BLaER1 (cell line): ENCODE data around the gene ANGPTL3.
"Not testable (repeated sequence)": the region's sequence is repeated elsewhere in the genome, so short reads cannot be mapped to it uniquely, and the experiment has no call there.

Source experiments
- H3K27ac ChIP-seq: shearing (Covaris generic); formaldehyde crosslinking; 2 replicates; pipeline ENCODE4 v1.8.1; 2022
- H3K27me3 ChIP-seq: shearing (Covaris generic); formaldehyde crosslinking; 2 replicates; pipeline ENCODE4 v1.8.1; 2022
- H3K36me3 ChIP-seq: shearing (Covaris generic); formaldehyde crosslinking; 2 replicates; pipeline ENCODE4 v1.8.1; 2022
- H3K4me1 ChIP-seq: shearing (Covaris generic); formaldehyde crosslinking; 2 replicates; pipeline ENCODE4 v1.8.1; 2022
- H3K4me2 ChIP-seq: shearing (Covaris generic); formaldehyde crosslinking; 2 replicates; pipeline ENCODE4 v1.8.1; 2022
- H3K4me3 ChIP-seq: shearing (Covaris generic); formaldehyde crosslinking; 2 replicates; pipeline ENCODE4 v1.8.1; 2022
- H3K9ac ChIP-seq: shearing (Covaris generic); formaldehyde crosslinking; 2 replicates; pipeline ENCODE4 v1.8.1; 2022
- H3K9me3 ChIP-seq: shearing (Covaris generic); formaldehyde crosslinking; 2 replicates; pipeline ENCODE4 v1.8.1; 2022
- H4K20me1 ChIP-seq: shearing (Covaris generic); formaldehyde crosslinking; 2 replicates; pipeline ENCODE4 v1.8.1; 2022
- Cebpa-rat ChIP-seq: shearing (Covaris generic); IDR thresholded peaks from 2 replicates; pipeline ENCODE4 v1.8.1; 2022

Gene ANGPTL3

GRCh38 chr1:62597281-62597680, at the start of gene ANGPTL3:
ANGPTL3 (plus strand) TSS chr1:62597520; CDS start chr1:62597567, 47 bp downstream.
- H3K9me3 ChIP-seq: no peaks in the 10 kb centered on the region

GRCh38 chr1:62561306-62561705, 36.0 kb upstream of the ANGPTL3 start:
- no peak overlapping the region for H3K27ac ChIP-seq
- no peak overlapping the region for H3K9ac ChIP-seq
- H3K9me3 ChIP-seq: 0 out of 2 replicates have a peak, but pooled peaks cover 4% of the 10 kb centered on the region
- H3K4me2 ChIP-seq: no peak overlapping the region
- no peak overlapping the region for H3K4me3 ChIP-seq
- no peak for TF ChIP-seq Cebpa-rat
- no peaks in the 10 kb centered on the region for H4K20me1 ChIP-seq
- H3K27me3 ChIP-seq: no peaks in the 10 kb centered on the region
- peaks cover 16% of the 10 kb centered on the region for H3K36me3 ChIP-seq
- no peaks in the 10 kb centered on the region; the same call in 1 of the 2 replicates for H3K4me1 ChIP-seq

More at GRCh38 chr1:62597281-62597680, at the start of gene ANGPTL3:
- H3K27me3 ChIP-seq: no peaks in the 10 kb centered on the region
- H3K4me3 ChIP-seq: no peak within 1 kb of the TSS
- no peaks in the 10 kb centered on the region for H3K36me3 ChIP-seq
- no peak within 1 kb of the TSS for H3K9ac ChIP-seq
- H4K20me1 ChIP-seq: no peaks in the 10 kb centered on the region
- H3K4me2 ChIP-seq: no peak within 1 kb of the TSS
- TF ChIP-seq Cebpa-rat: no peak
- no peaks in the 10 kb centered on the region for H3K4me1 ChIP-seq
- H3K27ac ChIP-seq: no peak within 1 kb of the TSS

GRCh38 chr1:62567182-62567581, 30.1 kb upstream of the ANGPTL3 start:
- not testable (repeated sequence) for H3K4me3 ChIP-seq, H4K20me1 ChIP-seq, H3K9ac ChIP-seq, H3K4me1 ChIP-seq, H3K27me3 ChIP-seq, H3K27ac ChIP-seq, H3K4me2 ChIP-seq
- Histone ChIP-seq H3K9me3 (peaks cover 43% of the 10 kb centered on the region), H3K36me3 (peaks cover 19% of the 10 kb centered on the region)

DNA sequence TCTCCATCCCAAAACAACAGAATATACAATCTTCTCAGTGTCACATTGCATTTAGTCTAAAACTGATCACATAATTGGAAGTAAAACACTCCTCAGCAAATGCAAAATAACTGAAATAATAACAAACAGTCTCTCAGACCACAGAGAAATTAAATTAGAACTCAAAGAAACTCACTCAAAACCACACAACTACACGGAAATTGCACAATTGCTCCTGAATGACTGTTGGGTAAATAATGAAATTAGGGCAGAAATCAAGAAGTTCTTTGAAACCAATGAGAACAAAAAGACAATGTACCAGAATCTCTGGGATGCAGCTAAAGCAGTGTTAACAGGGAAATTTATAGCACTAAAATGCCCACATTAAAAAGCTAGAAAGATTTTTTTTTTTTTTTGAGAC, 29.4 kb upstream of the ANGPTL3 start:
- peaks cover 47% of the 10 kb centered on the region for H3K9me3 ChIP-seq

DNA sequence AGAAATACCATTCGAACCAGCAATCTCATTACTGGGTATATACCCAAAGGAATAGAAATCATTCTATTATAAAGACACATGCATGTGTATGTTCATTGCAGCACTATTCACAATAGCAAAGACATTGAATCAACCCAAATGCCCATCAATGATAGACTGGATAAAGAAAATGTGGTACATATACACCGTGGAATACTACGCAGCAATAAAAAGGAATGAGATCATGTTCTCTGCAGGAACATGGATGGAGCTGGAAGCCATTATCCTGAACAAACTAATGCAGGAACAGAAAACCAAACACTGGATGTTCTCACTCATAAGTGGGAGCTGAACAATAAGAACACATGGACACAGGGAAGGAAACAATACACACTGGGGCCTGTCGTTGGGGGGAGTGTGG, 25.8 kb upstream of the ANGPTL3 start:
- peaks cover 42% of the 10 kb centered on the region for H3K9me3 ChIP-seq
- not testable (repeated sequence) for H3K4me2 ChIP-seq, H3K4me3 ChIP-seq, H3K9ac ChIP-seq, H3K4me1 ChIP-seq, H4K20me1 ChIP-seq, H3K27me3 ChIP-seq, H3K27ac ChIP-seq
- peaks cover 46% of the 10 kb centered on the region for H3K36me3 ChIP-seq

More for the DNA sequence above, 29.4 kb upstream of the ANGPTL3 start:
- H3K4me3 ChIP-seq, H3K4me2 ChIP-seq, H3K4me1 ChIP-seq, H3K9ac ChIP-seq, H3K27ac ChIP-seq, H3K27me3 ChIP-seq, H4K20me1 ChIP-seq: not testable (repeated sequence)
- H3K36me3 ChIP-seq: peaks cover 27% of the 10 kb centered on the region

DNA sequence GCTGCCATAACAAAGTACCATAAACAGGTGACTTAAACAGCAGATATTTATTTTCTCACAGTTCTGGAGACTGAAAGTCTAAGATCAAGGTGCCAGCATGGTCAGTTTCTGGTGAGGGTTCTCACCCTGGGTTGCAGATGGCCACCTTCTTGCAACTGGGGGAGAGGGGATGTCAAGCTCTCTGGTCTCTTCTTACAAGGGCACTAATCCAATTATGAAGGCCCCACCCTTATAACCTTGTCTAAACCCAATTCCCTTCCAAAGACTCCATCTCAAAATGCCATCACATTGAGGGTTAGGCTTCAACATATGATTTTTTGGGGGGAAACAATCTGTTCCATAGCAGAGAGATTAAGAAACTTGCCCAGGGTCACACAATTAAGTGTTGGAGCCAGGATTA, 24.8 kb upstream of the ANGPTL3 start:
- no peaks in the 10 kb centered on the region for H3K4me1 ChIP-seq
- H4K20me1 ChIP-seq: no peaks in the 10 kb centered on the region
- no peak overlapping the region for H3K27ac ChIP-seq
- peaks cover 46% of the 10 kb centered on the region for H3K36me3 ChIP-seq
- no peak overlapping the region for H3K9ac ChIP-seq
- no peak overlapping the region for H3K4me2 ChIP-seq
- no peak for TF ChIP-seq Cebpa-rat
- H3K4me3 ChIP-seq: no peak overlapping the region
- no peaks in the 10 kb centered on the region for H3K27me3 ChIP-seq
- peaks cover 35% of the 10 kb centered on the region for H3K9me3 ChIP-seq

- Histone ChIP-seq H3K27me3 (no peaks in the 10 kb centered on the region), H3K27ac (no peak overlapping the region), H3K4me3 (no peak overlapping the region), H3K36me3 (peaks cover 43% of the 10 kb centered on the region), H3K9ac (no peak overlapping the region), H3K4me2 (no peak overlapping the region), H4K20me1 (no peaks in the 10 kb centered on the region), H3K9me3 (peaks cover 24% of the 10 kb centered on the region; the same call in 1 of the 2 replicates), H3K4me1 (no peaks in the 10 kb centered on the region)
- TF ChIP-seq Cebpa-rat: no peak
Measured at GRCh38 chr1:62573675-62574074, 23.6 kb upstream of the ANGPTL3 start.

DNA sequence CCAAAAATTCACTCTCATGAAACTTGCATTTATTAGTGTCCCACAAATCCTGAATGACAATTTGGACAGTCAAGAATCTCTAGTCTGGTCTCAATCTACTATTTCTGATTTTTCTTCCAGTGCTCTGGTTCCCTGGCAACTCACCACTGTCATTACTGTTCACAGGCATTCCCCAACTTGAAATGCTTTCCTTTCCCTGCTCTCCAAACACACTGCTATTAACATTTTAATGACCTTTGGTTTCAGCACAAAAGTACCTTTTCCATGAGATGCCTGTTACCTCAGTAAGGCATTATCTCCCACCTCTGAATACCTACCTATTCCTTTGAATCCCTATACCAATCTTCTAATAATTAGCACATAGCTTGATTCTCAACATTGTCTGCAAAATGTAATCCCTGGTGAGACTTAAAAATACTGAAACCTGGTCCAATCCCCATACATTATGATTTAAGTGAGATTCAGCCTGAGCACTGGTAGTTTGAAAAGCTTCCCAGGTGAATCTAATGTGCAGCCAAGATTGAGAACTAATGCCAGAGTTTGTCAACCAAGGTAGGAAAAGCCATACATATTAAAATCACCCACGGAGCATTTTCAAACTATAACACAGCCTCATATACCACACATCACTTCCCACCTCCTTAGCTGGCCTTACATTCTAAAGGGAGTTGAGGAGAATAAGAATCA, 11.7 kb upstream of the ANGPTL3 start:
- Histone ChIP-seq H3K4me2 (no peak overlapping the region), H3K4me1 (no peaks in the 10 kb centered on the region), H3K36me3 (peaks cover 14% of the 10 kb centered on the region; the same call in 1 of the 2 replicates), H3K27me3 (no peaks in the 10 kb centered on the region), H3K9ac (no peak overlapping the region), H3K4me3 (no peak overlapping the region), H3K27ac (no peak overlapping the region), H3K9me3 (no peaks in the 10 kb centered on the region), H4K20me1 (no peaks in the 10 kb centered on the region)
- TF ChIP-seq Cebpa-rat: no peak

DNA sequence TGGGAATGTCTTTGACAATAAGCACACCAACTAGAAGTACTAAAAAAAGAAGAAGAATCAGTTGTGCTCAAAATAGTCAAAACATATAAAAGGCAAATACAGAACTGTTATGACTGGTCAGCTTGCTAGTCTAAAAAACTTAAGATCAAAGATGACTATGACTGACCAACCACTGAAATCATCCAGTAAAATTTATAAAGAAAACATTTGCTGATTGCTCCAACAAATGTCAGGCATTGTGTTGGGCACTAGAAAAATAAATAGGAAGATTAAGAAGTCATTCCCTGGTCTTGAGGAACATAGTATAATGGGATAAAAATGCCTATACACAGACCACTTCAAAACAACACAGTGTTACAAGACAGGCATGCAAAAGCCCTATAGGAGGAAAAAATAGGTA, 9.3 kb upstream of the ANGPTL3 start:
- Histone ChIP-seq H3K4me1 (no peaks in the 10 kb centered on the region), H3K9me3 (no peaks in the 10 kb centered on the region), H3K36me3 (peaks cover 14% of the 10 kb centered on the region; the same call in 1 of the 2 replicates), H3K4me3 (no peak overlapping the region), H4K20me1 (no peaks in the 10 kb centered on the region), H3K27me3 (no peaks in the 10 kb centered on the region), H3K27ac (no peak overlapping the region), H3K4me2 (no peak overlapping the region), H3K9ac (no peak overlapping the region)
- no peak for TF ChIP-seq Cebpa-rat

- no peak overlapping the region for H3K27ac ChIP-seq
- no peak overlapping the region for H3K4me2 ChIP-seq
- no peak overlapping the region for H3K9ac ChIP-seq
- H3K27me3 ChIP-seq: no peaks in the 10 kb centered on the region
- no peak for TF ChIP-seq Cebpa-rat
- no peak overlapping the region for H3K4me3 ChIP-seq
- H4K20me1 ChIP-seq: no peaks in the 10 kb centered on the region
- H3K36me3 ChIP-seq: peaks cover 14% of the 10 kb centered on the region; the same call in 1 of the 2 replicates
- H3K4me1 ChIP-seq: no peaks in the 10 kb centered on the region
- no peaks in the 10 kb centered on the region for H3K9me3 ChIP-seq
Measured at GRCh38 chr1:62589321-62589720, 8.0 kb upstream of the ANGPTL3 start.
